ENCODE data around the gene MAD2L2.

- TF ChIP-seq POLR2A (IDR thresholded peaks at IDR 0.05) (no peak), CTCF (IDR thresholded peaks at IDR 0.05) (no peak)
These were observed 4.3 kb upstream of the MAD2L2 start for GRCh38 chr1:11685210-11685752.

Measured in ovary (tissue), 3 donors.